DND-41 (cell line): ENCODE measurements around the gene KRTCAP3.

Source experiments
- CTCF ChIP-seq: IDR thresholded peaks from 2 replicates; pipeline ENCODE4 v1.5.1; 2012; ENCODE audit warnings: borderline replicate concordance, low read length, moderate library complexity, mild to moderate bottlenecking; ENCODE audit not compliant: poor library complexity, severe bottlenecking; ENCODE audit errors: extremely low read depth
- EZH2 ChIP-seq: IDR thresholded peaks from 3 replicates; pipeline ENCODE4 v1.6.1; 2012; ENCODE audit warnings: borderline replicate concordance, low read depth, mild to moderate bottlenecking, moderate library complexity, low read length, inconsistent platforms; ENCODE audit not compliant: severe bottlenecking

- no peak for TF ChIP-seq CTCF
- TF ChIP-seq EZH2 = no peak
Measured at GRCh38 chr2:27453968-27454367, 11.8 kb downstream of the KRTCAP3 start.
